ENCODE results near the gene POU2AF1. TPM values are rescaled to one million over a fixed set of nuclear protein-coding genes. Genes with fewer than 3 reads are reported as not detected.

Gene POU2AF1
- total RNA-seq, 3 donors from 2014 or later, result 0.16 to 5.6 (median 3.5) TPM

GRCh38 chr11:111306321-111306720 lies 72.8 kb downstream of the POU2AF1 start:
- intact Hi-C loops (cut with DNase I; ENCODE audit: low total_unique reads), result no loop called here
- H3K27ac ChIP-seq, result no peak overlapping the region
- TF ChIP-seq POLR2A (IDR thresholded peaks at IDR 0.05) (no peak), CTCF (IDR thresholded peaks at IDR 0.05) (no peak), POLR2AphosphoS5 (IDR thresholded peaks at IDR 0.05) (no peak)
- no peak overlapping the region for H3K4me3 ChIP-seq
- no peaks in the 10 kb centered on the region for H3K9me3 ChIP-seq
- no peak for DNase-seq (ENCODE audit: low spot score in 2 of 2)
- H3K4me1 ChIP-seq, result no peaks in the 10 kb centered on the region
- H3K36me3 ChIP-seq, result no peaks in the 10 kb centered on the region
- H3K27me3 ChIP-seq, result no peaks in the 10 kb centered on the region

GRCh38 chr11:111305876-111306275 lies 73.2 kb downstream of the POU2AF1 start:
- intact Hi-C loops (cut with DNase I; ENCODE audit: low total_unique reads), result no loop called here
- Histone ChIP-seq H3K4me3 (no peak overlapping the region), H3K9me3 (no peaks in the 10 kb centered on the region), H3K36me3 (no peaks in the 10 kb centered on the region), H3K4me1 (no peaks in the 10 kb centered on the region), H3K27ac (no peak overlapping the region), H3K27me3 (no peaks in the 10 kb centered on the region)
- no peak for DNase-seq (ENCODE audit: low spot score in 2 of 2)
- TF ChIP-seq CTCF (IDR thresholded peaks at IDR 0.05) (no peak), POLR2AphosphoS5 (IDR thresholded peaks at IDR 0.05) (no peak), POLR2A (IDR thresholded peaks at IDR 0.05) (no peak)

GRCh38 chr11:111305162-111305802 lies 73.8 kb downstream of the POU2AF1 start:
- intact Hi-C loops (cut with DNase I; ENCODE audit: low total_unique reads), result no loop called here
- no peak for TF ChIP-seq POLR2AphosphoS5 (IDR thresholded peaks at IDR 0.05)
- no peak for TF ChIP-seq CTCF (IDR thresholded peaks at IDR 0.05)
- TF ChIP-seq POLR2A (IDR thresholded peaks at IDR 0.05), result no peak
- H3K27me3 ChIP-seq, result no peaks in the 10 kb centered on the region
- peaks cover 0 to under 1% of the 10 kb centered on the region in 2 donors for H3K4me1 ChIP-seq
- no peak overlapping the region for H3K4me3 ChIP-seq
- no peak for DNase-seq (ENCODE audit: low spot score in 2 of 2)
- no peak overlapping the region for H3K27ac ChIP-seq
- no peaks in the 10 kb centered on the region for H3K36me3 ChIP-seq
- H3K9me3 ChIP-seq, result no peaks in the 10 kb centered on the region

GRCh38 chr11:111303461-111303860 lies 75.6 kb downstream of the POU2AF1 start:
- intact Hi-C loops (cut with DNase I; ENCODE audit: low total_unique reads), result no loop called here
- Histone ChIP-seq H3K36me3 (no peaks in the 10 kb centered on the region), H3K27ac (peak overlapping the region; percentile 48 to 50), H3K4me3 (no peak overlapping the region), H3K27me3 (no peaks in the 10 kb centered on the region), H3K4me1 (peaks cover 0 to 6% of the 10 kb centered on the region in 2 donors), H3K9me3 (no peaks in the 10 kb centered on the region)
- no peak for DNase-seq (ENCODE audit: low spot score in 2 of 2)
- TF ChIP-seq POLR2AphosphoS5 (IDR thresholded peaks at IDR 0.05) (no peak), CTCF (IDR thresholded peaks at IDR 0.05) (no peak), POLR2A (IDR thresholded peaks at IDR 0.05) (no peak)

GRCh38 chr11:111302298-111302697 lies 76.8 kb downstream of the POU2AF1 start:
- peaks cover 0 to 6% of the 10 kb centered on the region in 2 donors for H3K4me1 ChIP-seq
- intact Hi-C loops (cut with DNase I; ENCODE audit: low total_unique reads), result no loop called here
- no peaks in the 10 kb centered on the region for H3K9me3 ChIP-seq
- no peak for TF ChIP-seq POLR2AphosphoS5 (IDR thresholded peaks at IDR 0.05)
- no peak for TF ChIP-seq CTCF (IDR thresholded peaks at IDR 0.05)
- no peak for TF ChIP-seq POLR2A (IDR thresholded peaks at IDR 0.05)
- H3K4me3 ChIP-seq, result no peak overlapping the region
- no peaks in the 10 kb centered on the region for H3K36me3 ChIP-seq
- peak overlapping the region in 1 of 2 donors; percentile 12 for H3K27ac ChIP-seq
- no peaks in the 10 kb centered on the region for H3K27me3 ChIP-seq
- DNase-seq (ENCODE audit: low spot score in 2 of 2), result no peak

Other genes starting within 250 kb of the POU2AF1 start
- 1 to 10 TPM in 1 of 3 donors, not detected in 2; 2.0 TPM for gene POU2AF2, start 133.6 kb downstream of the POU2AF1 start, total RNA-seq
- 1 to 10 TPM; 1.4 to 3.6 (median 1.6) TPM for gene POU2AF3, start 80.7 kb downstream of the POU2AF1 start, total RNA-seq
- not detected for gene BTG4, start 133.1 kb upstream of the POU2AF1 start, total RNA-seq
- not detected for gene HOATZ, start 135.5 kb upstream of the POU2AF1 start, total RNA-seq
- gene LAYN, start 161.4 kb upstream of the POU2AF1 start, total RNA-seq, result 10 to 100 TPM in 2 of 3 donors, 1 to 10 TPM in 1; 2.1 to 21.3 (median 19.9) TPM
- 10 to 100 TPM; 19.0 to 56.6 (median 30.7) TPM for gene SIK2, start 223.2 kb upstream of the POU2AF1 start, total RNA-seq

All from breast epithelium (tissue), 4 donors.